NCI-H748 treated with DMSO at 0.1 percent for 48 hours (cell line): ENCODE measurements around the gene GNAT3.

ENCODE experiments used
- DNase-seq: peaks from one replicate; lab custom pipeline; 2025; lab: John Stamatoyannopoulos, UW

Gene GNAT3

GRCh38 chr7:80417211-80417793, 94.6 kb downstream of the GNAT3 start:
- no peak for DNase-seq

- DNase-seq, result no peak
Measured at GRCh38 chr7:80415522-80415921, 96.3 kb downstream of the GNAT3 start.

- no peak for DNase-seq
Measured at GRCh38 chr7:80415114-80415513, 96.8 kb downstream of the GNAT3 start.

GRCh38 chr7:80414331-80414730, 97.5 kb downstream of the GNAT3 start:
- DNase-seq, result no peak

- DNase-seq, result no peak
Measured at GRCh38 chr7:80413383-80413945, 98.4 kb downstream of the GNAT3 start.

- DNase-seq, result no peak
Measured at GRCh38 chr7:80412842-80413241, 99.0 kb downstream of the GNAT3 start.

GRCh38 chr7:80411621-80412020, 100.2 kb downstream of the GNAT3 start:
- DNase-seq, result no peak

GRCh38 chr7:80410081-80410480, 101.8 kb downstream of the GNAT3 start:
- DNase-seq, result no peak
